Skeletal muscle tissue (tissue), 4 donors: ENCODE data around the gene PARVB. TPM values are rescaled to one million over a fixed set of nuclear protein-coding genes. Genes with fewer than 3 reads are reported as not detected.

Source experiments
- H3K27ac ChIP-seq: one replicate; pipeline ENCODE4 v1.7.0; 2013; ENCODE audit warnings: mild to moderate bottlenecking, low read depth, low read length, inconsistent platforms
- H3K27me3 ChIP-seq, 3 donors: one replicate each; pipeline ENCODE4 v1.7.0; 2013; ENCODE audit warnings: low read length in 3 of 3; ENCODE audit not compliant: control insufficient read depth in 3 of 3, insufficient read depth in 3 of 3
- H3K36me3 ChIP-seq, 3 donors: one replicate each; pipeline ENCODE4 v1.7.0; 2013; ENCODE audit warnings: low read length in 3 of 3; ENCODE audit not compliant: control insufficient read depth in 3 of 3, insufficient read depth in 3 of 3
- H3K4me1 ChIP-seq, 3 donors: one replicate each; pipeline ENCODE4 v1.7.0; 2013; ENCODE audit warnings: low read length in 3 of 3, mild to moderate bottlenecking in 3 of 3; ENCODE audit not compliant: control insufficient read depth in 3 of 3, insufficient read depth in 3 of 3
- H3K4me3 ChIP-seq, 3 donors: one replicate each; pipeline ENCODE4 v1.7.0; 2013; ENCODE audit warnings: low read length in 3 of 3
- H3K9ac ChIP-seq, 3 donors: one replicate each; pipeline ENCODE4 v1.7.0; 2013; ENCODE audit warnings: low read length in 3 of 3, mild to moderate bottlenecking in 3 of 3, moderate library complexity in 2 of 3, low read depth in 1 of 3
- H3K9me3 ChIP-seq, 3 donors: one replicate each; pipeline ENCODE4 v1.7.0; 2013; ENCODE audit warnings: low read length in 3 of 3; ENCODE audit not compliant: control insufficient read depth in 3 of 3
- total RNA-seq: library from RNA; depleted of rRNA; stranded (reverse); fragments of >200 nt; gene quantifications from one replicate; pipeline ENCODE4 v1.2.3, GENCODE V29; 2014
- donor health status: Osteomylitis.

Gene PARVB
- total RNA-seq, 1 donor from 2014 or later = 11.0 TPM

- Histone ChIP-seq H3K9me3 (no peaks in the 10 kb centered on the region), H3K4me3 (no peak overlapping the region), H3K27me3 (peaks cover 25 to 74% (median 50%) of the 10 kb centered on the region in 3 donors), H3K27ac (no peak overlapping the region), H3K4me1 (peaks cover 0 to 4% (median 0%) of the 10 kb centered on the region in 3 donors), H3K36me3 (no peaks in the 10 kb centered on the region), H3K9ac (no peak overlapping the region)
These were observed 176.9 kb downstream of the PARVB start for GRCh38 chr22:44200855-44201550.

- peaks cover 25 to 72% (median 48%) of the 10 kb centered on the region in 3 donors for H3K27me3 ChIP-seq
- H3K9me3 ChIP-seq = no peaks in the 10 kb centered on the region
- H3K36me3 ChIP-seq = no peaks in the 10 kb centered on the region
- no peak overlapping the region for H3K27ac ChIP-seq
- no peak overlapping the region for H3K4me3 ChIP-seq
- H3K9ac ChIP-seq = no peak overlapping the region
- peaks cover 0 to 7% (median 0%) of the 10 kb centered on the region in 3 donors for H3K4me1 ChIP-seq
These were observed 177.6 kb downstream of the PARVB start for GRCh38 chr22:44201665-44202064.

GRCh38 chr22:44202261-44202789 lies 178.2 kb downstream of the PARVB start:
- H3K9ac ChIP-seq = no peak overlapping the region
- no peak overlapping the region for H3K4me3 ChIP-seq
- no peak overlapping the region for H3K27ac ChIP-seq
- peaks cover 25 to 68% (median 42%) of the 10 kb centered on the region in 3 donors for H3K27me3 ChIP-seq
- peaks cover 0 to 7% (median 0%) of the 10 kb centered on the region in 3 donors for H3K4me1 ChIP-seq
- H3K9me3 ChIP-seq = no peaks in the 10 kb centered on the region
- H3K36me3 ChIP-seq = no peaks in the 10 kb centered on the region

- Histone ChIP-seq H3K9me3 (no peaks in the 10 kb centered on the region), H3K4me1 (peaks cover 0 to 7% (median 0%) of the 10 kb centered on the region in 3 donors), H3K36me3 (no peaks in the 10 kb centered on the region), H3K27me3 (peaks cover 25 to 71% (median 42%) of the 10 kb centered on the region in 3 donors), H3K9ac (no peak overlapping the region), H3K4me3 (no peak overlapping the region), H3K27ac (no peak overlapping the region)
These were observed 179.1 kb downstream of the PARVB start for GRCh38 chr22:44203203-44203602.

- Histone ChIP-seq H3K4me3 (no peak overlapping the region), H3K27me3 (peaks cover 22 to 62% (median 34%) of the 10 kb centered on the region in 3 donors), H3K9ac (no peak overlapping the region), H3K9me3 (peaks cover 0 to 4% (median 3%) of the 10 kb centered on the region in 3 donors), H3K36me3 (no peaks in the 10 kb centered on the region), H3K4me1 (peaks cover 0 to 7% (median 0%) of the 10 kb centered on the region in 3 donors), H3K27ac (no peak overlapping the region)
These were observed 180.8 kb downstream of the PARVB start for GRCh38 chr22:44204739-44205515.

- peaks cover 0 to 7% (median 0%) of the 10 kb centered on the region in 3 donors for H3K4me1 ChIP-seq
- no peak overlapping the region for H3K4me3 ChIP-seq
- peaks cover 22 to 55% (median 33%) of the 10 kb centered on the region in 3 donors for H3K27me3 ChIP-seq
- H3K9me3 ChIP-seq = peaks cover 0 to 4% (median 3%) of the 10 kb centered on the region in 3 donors
- no peaks in the 10 kb centered on the region for H3K36me3 ChIP-seq
- H3K9ac ChIP-seq = no peak overlapping the region
- H3K27ac ChIP-seq = no peak overlapping the region
These were observed 181.6 kb downstream of the PARVB start for GRCh38 chr22:44205516-44206329.

- H3K4me3 ChIP-seq = no peak overlapping the region
- no peaks in the 10 kb centered on the region for H3K36me3 ChIP-seq
- peaks cover 22 to 49% (median 28%) of the 10 kb centered on the region in 3 donors for H3K27me3 ChIP-seq
- H3K9me3 ChIP-seq = peaks cover 0 to 4% (median 3%) of the 10 kb centered on the region in 3 donors
- peaks cover 0 to 7% (median 0%) of the 10 kb centered on the region in 3 donors for H3K4me1 ChIP-seq
- no peak overlapping the region for H3K27ac ChIP-seq
- H3K9ac ChIP-seq = no peak overlapping the region
These were observed 182.2 kb downstream of the PARVB start for GRCh38 chr22:44206330-44206645.

GRCh38 chr22:44206696-44207095 lies 182.6 kb downstream of the PARVB start:
- Histone ChIP-seq H3K4me1 (peaks cover under 1 to 7% (median under 1%) of the 10 kb centered on the region in 3 donors), H3K36me3 (no peaks in the 10 kb centered on the region), H3K4me3 (no peak overlapping the region), H3K27ac (no peak overlapping the region), H3K9me3 (peaks cover 0 to 4% (median 3%) of the 10 kb centered on the region in 3 donors), H3K27me3 (peaks cover 22 to 45% (median 24%) of the 10 kb centered on the region in 3 donors), H3K9ac (no peak overlapping the region)

GRCh38 chr22:44207173-44207980 lies 183.3 kb downstream of the PARVB start:
- no peaks in the 10 kb centered on the region for H3K36me3 ChIP-seq
- no peak overlapping the region for H3K27ac ChIP-seq
- peaks cover 16 to 39% (median 19%) of the 10 kb centered on the region in 3 donors for H3K27me3 ChIP-seq
- H3K4me3 ChIP-seq = no peak overlapping the region
- H3K9me3 ChIP-seq = peaks cover 0 to 4% (median 3%) of the 10 kb centered on the region in 3 donors
- H3K4me1 ChIP-seq = peaks cover 7 to 14% (median 7%) of the 10 kb centered on the region in 3 donors
- H3K9ac ChIP-seq = no peak overlapping the region
